Measurements from ENCODE around the gene TMSB4X. TPM values are rescaled to one million over a fixed set of nuclear protein-coding genes. Genes with fewer than 3 reads are reported as not detected.
"Not testable (repeated sequence)": the region's sequence is repeated elsewhere in the genome, so short reads cannot be mapped to it uniquely, and the experiment has no call there.

The TMSB4X gene
- total RNA-seq, 1 donor from 2014 or later, result 4,388 TPM

GRCh38 chrX:12961196-12961718, 13.7 kb upstream of the TMSB4X start:
- Histone ChIP-seq H3K27ac (ENCODE audit: low read depth, low read length) (no peak overlapping the region), H3K9me3 (ENCODE audit: insufficient read depth, low read depth, low read length) (no peaks in the 10 kb centered on the region), H4K20me1 (ENCODE audit: insufficient read depth, low read length) (no peaks in the 10 kb centered on the region), H3K9ac (ENCODE audit: low read length) (no peak overlapping the region), H3K36me3 (ENCODE audit: insufficient read depth, low read length) (no peaks in the 10 kb centered on the region), H3K79me2 (ENCODE audit: insufficient read depth, low read length) (no peaks in the 10 kb centered on the region), H3K4me3 (ENCODE audit: insufficient read depth, low read depth, low read length) (no peak overlapping the region), H3K4me1 (ENCODE audit: insufficient read depth, low read length) (peaks cover 8% of the 10 kb centered on the region), H2AFZ (ENCODE audit: low read depth, low read length) (no peak overlapping the region), H3K27me3 (ENCODE audit: insufficient read depth, low read length) (no peaks in the 10 kb centered on the region), H3K4me2 (ENCODE audit: low read length) (no peak overlapping the region)
- no peaks in the 10 kb centered on the region for H3K9me3 Mint-ChIP-seq (ENCODE audit: unreplicated experiment)
- no peak overlapping the region for H3K4me3 Mint-ChIP-seq (ENCODE audit: unreplicated experiment)
- peaks cover 11% of the 10 kb centered on the region for H3K4me1 Mint-ChIP-seq (ENCODE audit: low read depth, unreplicated experiment)
- H3K27me3 Mint-ChIP-seq (ENCODE audit: low read depth, unreplicated experiment), result no peaks in the 10 kb centered on the region
- H3K36me3 Mint-ChIP-seq (ENCODE audit: low read depth, unreplicated experiment), result no peaks in the 10 kb centered on the region
- H3K27ac Mint-ChIP-seq (ENCODE audit: unreplicated experiment), result no peak overlapping the region
- TF ChIP-seq EZH2 (IDR thresholded peaks at IDR 0.05; ENCODE audit: insufficient read depth, low read length), result no peak
- no peak for TF ChIP-seq CTCF (IDR thresholded peaks at IDR 0.05; ENCODE audit: insufficient read depth, low read depth, low read length)
- DNase-seq (ENCODE audit: low read depth), result no peak
- no peak for FAIRE-seq

- H3K4me3 ChIP-seq (ENCODE audit: insufficient read depth, low read depth, low read length), result no peak overlapping the region
- H3K79me2 ChIP-seq (ENCODE audit: insufficient read depth, low read length), result no peaks in the 10 kb centered on the region
- no peak overlapping the region for H3K9ac ChIP-seq (ENCODE audit: low read length)
- Mint-ChIP-seq H3K9me3 (ENCODE audit: unreplicated experiment) (no peaks in the 10 kb centered on the region), H3K36me3 (ENCODE audit: low read depth, unreplicated experiment) (no peaks in the 10 kb centered on the region), H3K4me3 (ENCODE audit: unreplicated experiment) (no peak overlapping the region), H3K4me1 (ENCODE audit: low read depth, unreplicated experiment) (peaks cover 4% of the 10 kb centered on the region), H3K27ac (ENCODE audit: unreplicated experiment) (no peak overlapping the region), H3K27me3 (ENCODE audit: low read depth, unreplicated experiment) (no peaks in the 10 kb centered on the region)
- no peaks in the 10 kb centered on the region for H3K27me3 ChIP-seq (ENCODE audit: insufficient read depth, low read length)
- no peak overlapping the region for H3K4me2 ChIP-seq (ENCODE audit: low read length)
- no peak overlapping the region for H2AFZ ChIP-seq (ENCODE audit: low read depth, low read length)
- FAIRE-seq, result no peak
- no peak for DNase-seq (ENCODE audit: low read depth)
- H4K20me1 ChIP-seq (ENCODE audit: insufficient read depth, low read length), result no peaks in the 10 kb centered on the region
- peaks cover under 1% of the 10 kb centered on the region for H3K4me1 ChIP-seq (ENCODE audit: insufficient read depth, low read length)
- H3K27ac ChIP-seq (ENCODE audit: low read depth, low read length), result no peak overlapping the region
- no peaks in the 10 kb centered on the region for H3K36me3 ChIP-seq (ENCODE audit: insufficient read depth, low read length)
- no peaks in the 10 kb centered on the region for H3K9me3 ChIP-seq (ENCODE audit: insufficient read depth, low read depth, low read length)
- TF ChIP-seq EZH2 (IDR thresholded peaks at IDR 0.05; ENCODE audit: insufficient read depth, low read length), result no peak
- no peak for TF ChIP-seq CTCF (IDR thresholded peaks at IDR 0.05; ENCODE audit: insufficient read depth, low read depth, low read length)
These were observed 12.8 kb upstream of the TMSB4X start for GRCh38 chrX:12962041-12962504.

- not testable (repeated sequence) for H3K79me2 ChIP-seq (ENCODE audit: insufficient read depth, low read length); H3K4me3 Mint-ChIP-seq (ENCODE audit: unreplicated experiment); H3K4me1 Mint-ChIP-seq (ENCODE audit: low read depth, unreplicated experiment); H3K27me3 ChIP-seq (ENCODE audit: insufficient read depth, low read length); DNase-seq (ENCODE audit: low read depth); H3K27me3 Mint-ChIP-seq (ENCODE audit: low read depth, unreplicated experiment); FAIRE-seq; H3K27ac Mint-ChIP-seq (ENCODE audit: unreplicated experiment); H4K20me1 ChIP-seq (ENCODE audit: insufficient read depth, low read length); H3K36me3 Mint-ChIP-seq (ENCODE audit: low read depth, unreplicated experiment); H2AFZ ChIP-seq (ENCODE audit: low read depth, low read length); H3K4me1 ChIP-seq (ENCODE audit: insufficient read depth, low read length); H3K4me3 ChIP-seq (ENCODE audit: insufficient read depth, low read depth, low read length); H3K36me3 ChIP-seq (ENCODE audit: insufficient read depth, low read length); H3K27ac ChIP-seq (ENCODE audit: low read depth, low read length); H3K9me3 ChIP-seq (ENCODE audit: insufficient read depth, low read depth, low read length); H3K9me3 Mint-ChIP-seq (ENCODE audit: unreplicated experiment); H3K4me2 ChIP-seq (ENCODE audit: low read length); H3K9ac ChIP-seq (ENCODE audit: low read length)
These were observed 11.6 kb upstream of the TMSB4X start for GRCh38 chrX:12963210-12963850.

Data from astrocyte (in vitro differentiated cells and primary cell).